T-helper 22 cell (primary cell): Measurements from ENCODE around the gene ASTN1.

Experiments
- DNase-seq: peaks from one replicate; pipeline ENCODE4 v3.0.0-alpha.2; 2020; ENCODE audit warnings: low read depth

The ASTN1 gene

DNA sequence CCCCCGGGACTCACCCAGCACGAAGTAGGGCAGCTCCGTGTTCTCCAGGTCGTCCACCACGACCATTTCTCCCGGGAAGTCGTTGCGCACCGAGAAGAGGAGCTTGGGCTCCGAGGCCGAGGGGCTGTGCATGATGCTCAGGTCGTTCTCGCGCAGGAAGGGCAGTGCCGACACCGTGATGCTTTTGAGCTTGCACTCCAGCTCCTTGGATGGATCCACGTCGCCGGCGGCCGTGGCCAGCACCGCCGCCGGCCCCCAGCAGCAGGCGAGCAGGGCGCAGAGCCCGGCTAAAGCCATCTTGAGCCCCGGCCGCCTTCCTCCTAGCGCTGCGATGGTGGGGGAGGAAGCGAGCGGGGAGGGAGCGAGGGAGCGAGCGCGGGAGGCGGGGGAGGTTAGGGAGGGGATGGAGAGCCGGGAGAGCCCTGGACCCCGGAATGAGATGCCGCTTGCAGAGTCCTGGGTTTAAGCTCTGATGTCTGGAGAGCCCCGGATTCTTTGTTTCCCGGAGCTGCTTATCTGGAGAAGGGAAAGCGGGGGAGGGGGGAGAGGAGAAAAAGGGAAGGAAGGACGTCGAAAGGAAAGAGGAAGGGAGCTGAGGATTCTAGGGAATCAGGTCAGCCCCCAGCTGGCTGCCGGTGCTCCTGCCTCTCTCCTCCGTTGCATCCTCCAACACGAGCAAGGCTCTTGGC, at the start of gene ASTN1:
ASTN1 (minus strand) TSS at position 333 of the 689 bp plus-strand sequence; CDS start at position 297, 36 bp downstream.
- DNase-seq: no peak

- no peak for DNase-seq
Observed at GRCh38 chr1:177211231-177211630, 46.7 kb upstream of the ASTN1 start.

GRCh38 chr1:177210071-177210470, 45.6 kb upstream of the ASTN1 start:
- DNase-seq: no peak

- DNase-seq: no peak
Observed at GRCh38 chr1:177209357-177209756, 44.8 kb upstream of the ASTN1 start.

DNA sequence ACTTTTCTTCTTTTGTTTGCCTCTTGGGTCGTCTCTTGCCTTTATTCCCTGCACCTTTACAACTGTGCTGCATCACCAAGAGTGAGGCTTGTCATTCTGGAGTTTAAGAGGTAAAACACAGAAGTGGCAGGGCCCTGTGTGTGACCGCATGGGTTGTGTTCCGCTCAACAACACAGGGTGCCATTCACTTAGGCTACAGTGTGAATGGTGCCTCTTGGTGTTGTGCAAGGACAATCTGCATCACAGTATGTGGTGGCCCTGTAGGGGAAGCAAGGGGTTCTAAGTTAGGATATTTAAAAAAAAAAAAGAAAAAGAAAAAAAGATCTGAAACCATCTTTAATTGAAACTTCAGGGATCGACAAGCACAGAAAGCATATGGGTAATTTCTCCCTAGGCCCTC, 44.4 kb upstream of the ASTN1 start:
- no peak for DNase-seq

DNA sequence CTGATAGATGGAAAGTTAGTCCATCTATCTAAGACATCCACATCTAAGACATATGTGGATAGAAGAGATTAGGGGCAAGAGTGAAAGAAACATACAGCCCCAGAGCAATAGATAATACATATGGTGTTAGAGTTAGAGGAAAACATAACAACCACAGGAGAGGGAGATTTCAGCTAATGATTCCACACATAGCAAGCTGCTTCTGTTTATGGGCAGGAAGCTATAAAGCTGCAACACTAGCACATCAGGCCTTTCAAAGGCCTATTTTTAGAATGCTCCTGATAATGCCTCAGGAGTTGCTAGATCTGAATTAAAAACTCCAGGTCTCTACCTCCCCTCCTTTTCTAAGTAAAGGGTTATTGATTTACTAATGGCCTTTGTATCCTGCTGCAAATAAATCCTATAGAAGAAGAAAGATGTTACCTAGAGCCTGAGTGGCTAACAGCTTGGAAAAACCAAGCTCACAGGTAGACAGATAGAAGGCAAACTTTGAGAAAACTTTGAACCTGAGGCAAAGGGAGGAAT, 42.4 kb upstream of the ASTN1 start:
- no peak for DNase-seq

GRCh38 chr1:177200290-177200689, 35.8 kb upstream of the ASTN1 start:
- no peak for DNase-seq

GRCh38 chr1:177198243-177198642, 33.7 kb upstream of the ASTN1 start:
- DNase-seq: no peak

DNA sequence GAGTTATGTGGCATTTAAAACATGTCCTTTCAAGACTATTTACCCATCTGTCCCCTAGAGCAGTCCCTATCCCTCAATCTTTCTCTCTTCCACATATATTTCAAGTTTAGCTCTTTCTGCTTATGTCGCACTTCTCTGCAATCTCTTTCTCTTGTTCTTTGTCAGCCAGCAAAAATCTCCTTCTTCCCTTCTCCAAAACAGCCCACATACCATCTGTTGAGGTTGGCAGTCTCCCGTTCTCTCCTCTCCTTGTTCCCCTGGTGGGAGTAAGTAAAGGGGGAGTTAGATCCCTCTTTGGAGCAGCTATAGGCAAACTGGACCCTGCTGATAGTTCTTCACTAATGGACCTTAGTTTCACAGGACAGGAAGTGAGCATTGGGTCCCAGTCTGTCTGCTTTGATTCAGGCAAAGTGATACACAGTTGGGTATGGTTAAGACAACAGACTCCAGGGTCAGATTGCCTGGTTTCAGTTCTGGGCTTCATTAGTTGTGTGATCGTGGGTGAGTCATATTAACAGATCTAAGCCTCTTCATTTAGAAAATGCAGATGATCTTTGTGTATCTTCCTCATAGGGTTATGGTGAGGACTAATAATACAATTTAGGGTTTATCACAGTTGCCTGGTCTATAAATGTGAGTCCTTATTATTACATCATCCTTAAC, 25.9 kb upstream of the ASTN1 start:
- no peak for DNase-seq

- DNase-seq: no peak
Observed at GRCh38 chr1:177186639-177187038, 22.1 kb upstream of the ASTN1 start.

DNA sequence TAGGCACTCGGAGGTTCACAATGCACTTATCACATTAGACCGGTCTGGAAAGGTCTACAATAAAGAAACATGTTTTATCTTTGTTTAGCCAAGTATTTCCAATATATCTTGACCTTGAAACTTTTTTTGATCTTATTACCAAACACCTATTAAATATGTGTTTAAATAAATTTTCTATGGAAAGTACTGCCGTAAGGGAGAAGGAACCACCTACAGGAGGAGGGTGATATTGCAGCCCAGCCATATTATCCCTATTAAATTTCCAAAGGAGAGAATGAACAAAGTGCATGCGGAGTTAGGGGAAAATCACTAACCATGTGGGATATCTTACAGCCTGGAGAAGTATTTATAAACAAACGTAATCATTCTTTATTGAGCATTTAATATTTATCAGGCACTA, 20.7 kb upstream of the ASTN1 start:
- no peak for DNase-seq

DNA sequence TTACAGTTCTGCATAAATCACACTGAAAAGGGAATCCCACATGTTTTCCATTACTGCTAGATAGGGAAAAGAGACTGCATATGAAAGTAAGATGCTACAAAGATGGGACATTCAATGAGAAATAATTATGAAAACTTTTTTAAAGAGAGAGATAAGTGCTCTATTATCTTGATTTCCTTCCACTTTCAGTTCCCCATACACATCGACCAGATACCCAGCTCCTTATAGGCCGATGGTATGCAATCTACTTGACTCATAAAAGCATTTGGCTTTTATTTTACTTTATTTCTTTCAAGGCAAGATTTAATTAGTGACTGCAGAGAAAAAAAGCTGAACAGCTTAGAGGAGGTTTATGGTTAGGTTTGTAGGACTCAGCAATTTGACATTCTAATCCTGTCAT, 19.3 kb upstream of the ASTN1 start:
- DNase-seq: no peak

DNA sequence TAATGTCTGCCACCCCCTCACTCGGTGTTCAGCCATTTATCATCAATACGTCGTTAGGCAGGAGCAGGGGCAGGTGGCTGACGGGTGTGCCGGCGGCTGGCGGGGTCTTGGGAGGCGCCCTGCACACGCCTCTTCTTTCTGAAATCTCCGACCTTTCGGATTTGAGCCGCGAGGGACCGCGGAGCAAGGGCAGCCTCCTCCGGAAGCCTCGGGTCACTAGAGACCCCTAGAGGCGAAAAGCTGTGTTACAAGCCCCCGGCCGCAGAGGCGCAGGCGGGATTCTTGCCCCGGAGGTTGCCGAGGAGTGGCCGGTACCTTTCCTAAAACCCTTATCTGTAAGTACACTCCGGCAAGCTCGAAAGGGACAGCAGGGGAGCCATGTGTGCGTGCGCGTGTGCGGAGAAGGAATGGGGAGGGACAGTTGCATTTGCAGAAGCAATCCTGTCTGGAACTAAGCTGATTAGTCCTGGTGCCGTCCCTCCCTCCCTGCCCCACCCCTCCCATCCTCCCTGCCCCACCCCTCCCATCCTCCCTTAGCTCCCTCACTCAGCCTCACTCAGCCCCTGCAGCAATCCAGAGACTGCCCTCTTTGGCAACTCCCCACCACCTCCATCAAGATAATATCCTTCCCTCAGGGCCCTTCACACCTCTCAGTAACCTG, 17.2 kb upstream of the ASTN1 start:
- no peak for DNase-seq

DNA sequence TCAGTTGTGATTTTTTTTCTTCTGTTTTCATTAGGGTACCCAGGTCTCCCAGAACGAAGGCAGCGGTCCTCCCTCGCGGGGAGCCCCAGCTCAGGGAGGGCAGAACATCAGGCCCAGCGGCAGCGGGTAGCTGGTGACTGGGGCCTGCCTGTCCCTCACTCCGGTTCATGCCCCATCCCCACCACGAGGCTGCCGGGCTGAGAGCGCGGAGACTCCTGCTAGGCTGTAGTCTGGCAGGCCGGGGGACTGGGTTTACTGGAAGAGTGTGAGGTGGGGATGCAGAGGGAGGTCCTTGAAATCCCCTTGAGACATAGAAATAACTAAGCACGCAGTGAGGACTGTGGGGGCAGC, 16.7 kb upstream of the ASTN1 start:
- no peak for DNase-seq

DNA sequence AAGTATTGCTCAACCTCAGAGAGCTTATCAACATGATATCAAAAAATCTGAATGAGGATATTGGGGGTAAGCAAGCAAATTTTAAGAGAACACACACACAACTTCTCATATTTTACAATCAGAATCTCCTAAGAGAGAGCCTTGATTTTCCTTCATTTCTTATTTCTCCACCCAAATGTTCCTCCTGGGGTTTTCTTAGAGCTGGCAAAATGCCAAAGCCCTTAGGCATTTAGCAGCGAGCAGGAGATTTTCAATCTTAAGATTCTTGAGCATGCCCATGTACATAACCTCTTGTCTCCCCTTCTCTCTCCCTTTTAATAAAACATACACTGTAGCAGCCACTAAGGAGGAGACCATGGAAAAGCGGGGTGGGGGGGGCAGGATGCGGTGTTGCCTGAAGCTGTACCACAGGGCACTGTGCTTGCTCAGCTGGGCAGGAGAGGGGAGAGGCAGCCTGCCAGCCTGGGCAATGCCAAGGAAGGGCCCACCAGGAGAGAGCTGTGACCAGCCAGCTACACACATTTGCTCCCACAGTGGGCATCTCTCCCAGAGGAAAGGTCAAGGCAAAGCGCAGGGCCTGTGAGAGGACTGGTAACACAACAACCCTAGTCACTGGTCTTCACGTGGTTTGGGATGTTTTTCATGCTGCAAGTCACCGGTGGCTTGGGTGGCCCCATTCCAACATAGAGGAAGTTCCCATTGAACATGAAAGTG, 10.6 kb upstream of the ASTN1 start:
- DNase-seq: no peak

- DNase-seq: no peak
Observed at GRCh38 chr1:177173976-177174375, 9.5 kb upstream of the ASTN1 start.

GRCh38 chr1:177172866-177173265, 8.4 kb upstream of the ASTN1 start:
- DNase-seq: no peak

DNA sequence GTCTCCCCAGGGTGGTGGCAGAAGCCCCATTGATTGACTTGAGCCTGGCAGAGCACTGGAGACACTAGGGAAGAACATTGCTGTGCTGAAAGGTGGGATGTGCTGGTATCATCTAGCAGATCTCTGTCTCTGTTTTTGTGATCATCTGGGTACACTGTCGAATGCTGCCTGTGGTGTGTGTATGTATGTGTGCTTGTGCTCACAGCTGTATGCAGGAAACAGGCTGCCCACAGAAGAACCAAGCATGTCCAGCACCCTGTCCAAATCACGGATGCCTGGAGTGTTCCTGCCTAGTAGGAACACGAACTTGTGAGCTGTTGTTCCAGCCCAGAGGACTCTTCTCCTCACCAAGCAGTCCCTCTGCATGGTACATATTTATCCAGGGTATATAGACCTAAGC, 7.8 kb upstream of the ASTN1 start:
- DNase-seq: no peak

DNA sequence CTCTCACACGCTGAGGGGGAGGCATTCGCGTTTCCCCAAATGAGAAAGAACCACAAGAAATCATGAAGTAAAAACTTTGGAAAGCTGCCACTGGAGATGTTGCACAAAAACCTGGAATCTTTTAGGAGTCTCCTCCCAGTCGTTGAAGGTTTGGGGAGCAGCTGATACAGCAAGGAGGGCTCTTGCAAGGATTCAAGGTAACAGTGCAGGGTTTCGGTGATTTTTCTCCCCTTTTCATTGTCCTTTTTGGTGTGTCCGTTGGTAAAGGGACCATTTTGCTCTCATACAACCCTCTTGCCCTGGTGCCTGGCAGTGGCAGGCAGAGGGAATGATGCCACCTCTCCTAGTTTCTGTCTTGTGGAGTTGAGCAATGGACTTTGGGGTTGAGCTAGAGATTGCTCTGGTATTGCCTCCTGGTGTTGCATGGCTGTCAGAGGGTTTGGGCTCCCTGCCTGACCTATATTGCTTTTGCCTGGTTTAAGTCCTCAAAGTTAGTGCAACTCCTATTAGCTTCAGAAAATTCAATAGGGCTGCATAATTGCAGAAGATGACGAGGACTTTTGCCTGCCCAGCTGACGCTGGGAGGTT, 7.1 kb upstream of the ASTN1 start:
- DNase-seq: no peak

DNA sequence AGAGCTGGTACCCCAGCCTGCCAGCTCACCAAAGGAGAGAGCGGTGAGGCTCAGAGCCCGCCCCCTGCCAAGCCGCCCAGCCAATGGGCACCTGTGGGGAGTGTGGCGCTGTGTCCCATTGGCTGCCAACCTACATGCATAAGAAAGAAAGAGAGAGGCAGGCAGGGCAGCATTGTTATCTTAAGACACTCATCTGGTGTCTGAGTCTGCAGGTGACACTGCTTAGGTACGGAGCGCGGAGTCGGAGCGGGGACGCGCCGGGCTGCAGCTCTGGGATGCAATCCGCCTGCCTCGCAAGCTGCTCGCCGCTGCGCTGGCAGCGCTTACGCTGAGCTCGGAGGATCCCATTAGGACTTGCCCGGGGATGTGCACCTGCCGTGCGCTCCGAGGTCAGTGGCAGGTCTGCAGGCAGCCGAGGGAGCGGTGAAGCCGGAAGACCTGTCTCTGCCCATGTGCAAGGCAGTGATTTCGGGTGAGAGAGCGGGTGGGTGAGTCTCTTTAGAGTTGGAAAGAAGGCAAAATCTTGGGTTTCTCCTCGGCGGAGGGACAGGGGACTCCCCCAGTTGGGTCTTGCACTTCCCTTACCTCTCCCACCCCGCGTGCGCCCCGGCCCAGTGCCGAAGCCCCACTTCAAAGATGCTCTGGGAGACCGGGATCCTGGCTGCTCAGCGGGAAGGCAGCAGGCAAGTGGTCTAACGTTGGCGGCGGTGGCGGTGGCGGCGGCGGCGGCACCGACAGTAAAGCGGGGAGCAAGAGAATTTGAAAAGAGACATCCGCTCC, 6.4 kb upstream of the ASTN1 start, which contains the start of gene BRINP2:
BRINP2 (plus strand) TSS at position 203 of the 780 bp plus-strand sequence. CDS start 58,919 bp downstream, outside the sequence.
- no peak for DNase-seq

- DNase-seq: no peak
Observed at GRCh38 chr1:177165069-177165439, 542 bp upstream of the ASTN1 start.
